Astrocyte of the spinal cord (primary cell): ENCODE data around the gene CIAO2A.
"Not testable (repeated sequence)": the region's sequence is repeated elsewhere in the genome, so short reads cannot be mapped to it uniquely, and the experiment has no call there.

Experiments
- DNase-seq: peaks from one replicate; pipeline ENCODE4 v3.0.0; 2011; ENCODE audit warnings: low read depth, low spot score
- H3K4me3 ChIP-seq: 2 replicates; pipeline ENCODE4 v1.5.1; 2011; ENCODE audit warnings: low read depth, mild to moderate bottlenecking, low read length, moderate library complexity
- CTCF ChIP-seq: IDR thresholded peaks from 2 replicates; pipeline ENCODE4 v1.5.1; 2012; ENCODE audit warnings: low read depth, mild to moderate bottlenecking, low read length, inconsistent platforms
- in situ Hi-C: cut with HindIII; loops from 2 replicates; pipeline ENCODE4 v1.10.0; 2017; ENCODE audit warnings: low sequenced_read_pairs

Gene CIAO2A

GRCh38 chr15:64125978-64126377 is 32.3 kb upstream of the CIAO2A start:
- no peak for DNase-seq
- no peak overlapping the region for H3K4me3 ChIP-seq
- in situ Hi-C loops = no loop called here
- no peak for TF ChIP-seq CTCF

- no peak overlapping the region for H3K4me3 ChIP-seq
- TF ChIP-seq CTCF = no peak
- no peak for DNase-seq
- in situ Hi-C loops = no loop called here
Observed at GRCh38 chr15:64122936-64123351, 29.3 kb upstream of the CIAO2A start.

GRCh38 chr15:64122444-64122843 is 28.8 kb upstream of the CIAO2A start:
- no peak overlapping the region for H3K4me3 ChIP-seq
- in situ Hi-C loops = no loop called here
- no peak for TF ChIP-seq CTCF
- no peak for DNase-seq

GRCh38 chr15:64121614-64122013 is 28.0 kb upstream of the CIAO2A start:
- in situ Hi-C loops = no loop called here
- no peak for TF ChIP-seq CTCF
- no peak overlapping the region for H3K4me3 ChIP-seq

GRCh38 chr15:64120322-64120721 is 26.7 kb upstream of the CIAO2A start:
- DNase-seq, H3K4me3 ChIP-seq, in situ Hi-C loops: not testable (repeated sequence)

More at GRCh38 chr15:64121614-64122013, 28.0 kb upstream of the CIAO2A start:
- no peak for DNase-seq

GRCh38 chr15:64117759-64118487 is 24.3 kb upstream of the CIAO2A start:
- no peak for DNase-seq
- no peak overlapping the region for H3K4me3 ChIP-seq
- in situ Hi-C loops = no loop called here
- TF ChIP-seq CTCF = no peak

- no peak for DNase-seq
- in situ Hi-C loops = no loop called here
- TF ChIP-seq CTCF = no peak
Observed at GRCh38 chr15:64112904-64113303, 19.3 kb upstream of the CIAO2A start.

More at GRCh38 chr15:64112904-64113303, 19.3 kb upstream of the CIAO2A start:
- H3K4me3 ChIP-seq = no peak overlapping the region
